NK-92 treated with Interleukin-12 subunit alpha and Interleukin-12 subunit beta, amount 100 ng/mL, for 24 hours (cell line): ENCODE measurements around the gene TANK.
A peak's percentile ranks its signal among the peaks of the same experiment; 100 is the strongest.
"Not testable (repeated sequence)": the region's sequence is repeated elsewhere in the genome, so short reads cannot be mapped to it uniquely, and the experiment has no call there.

Experiments used
- DNase-seq: peaks from one replicate; lab custom pipeline; 2025; lab: John Stamatoyannopoulos, UW

TANK gene, protein sequence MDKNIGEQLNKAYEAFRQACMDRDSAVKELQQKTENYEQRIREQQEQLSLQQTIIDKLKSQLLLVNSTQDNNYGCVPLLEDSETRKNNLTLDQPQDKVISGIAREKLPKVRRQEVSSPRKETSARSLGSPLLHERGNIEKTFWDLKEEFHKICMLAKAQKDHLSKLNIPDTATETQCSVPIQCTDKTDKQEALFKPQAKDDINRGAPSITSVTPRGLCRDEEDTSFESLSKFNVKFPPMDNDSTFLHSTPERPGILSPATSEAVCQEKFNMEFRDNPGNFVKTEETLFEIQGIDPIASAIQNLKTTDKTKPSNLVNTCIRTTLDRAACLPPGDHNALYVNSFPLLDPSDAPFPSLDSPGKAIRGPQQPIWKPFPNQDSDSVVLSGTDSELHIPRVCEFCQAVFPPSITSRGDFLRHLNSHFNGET

DNA sequence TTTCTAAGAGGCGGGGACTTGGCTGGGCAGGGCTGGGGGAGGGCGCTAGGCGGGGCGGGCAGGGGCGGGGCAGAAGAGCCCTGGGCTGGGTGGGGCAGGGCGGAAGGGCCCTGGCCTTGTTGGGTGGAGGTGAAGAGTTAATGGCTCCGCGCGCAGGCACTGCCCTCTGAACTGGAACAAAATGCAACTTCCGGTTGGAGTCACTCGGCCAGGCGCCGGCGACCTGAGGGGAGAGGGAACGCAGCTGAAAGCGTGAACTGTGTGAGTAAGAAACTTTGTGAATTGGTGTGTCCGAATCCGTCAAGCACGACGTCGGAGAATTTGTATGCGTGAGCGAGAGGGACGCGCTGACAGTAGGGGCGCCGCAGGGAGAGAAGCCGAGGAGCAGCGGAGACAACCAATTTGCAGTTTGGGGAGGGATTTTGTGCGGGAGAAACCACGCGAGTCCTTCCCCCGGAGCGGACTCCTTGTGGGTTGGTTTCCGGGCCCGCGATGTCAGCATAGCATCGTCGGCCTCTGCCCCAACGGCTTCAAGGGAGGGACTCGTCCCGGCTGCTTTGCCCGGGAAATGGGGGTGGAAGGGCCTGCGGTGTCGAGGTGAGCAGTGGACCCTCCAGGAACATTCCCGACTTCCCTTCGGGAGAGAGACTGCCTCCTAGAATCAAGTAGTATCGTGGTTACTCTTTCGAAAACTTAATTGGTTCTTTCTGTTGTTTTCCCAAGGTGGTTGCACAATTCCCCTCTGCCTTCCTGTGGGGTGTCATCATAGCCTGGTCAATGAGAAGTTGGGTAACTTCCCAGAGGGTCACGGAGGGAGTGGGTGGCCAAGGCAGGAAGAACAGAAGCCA lies at the start of gene TANK:
TSS of gene TANK (plus strand) at position 203 of the 848 bp plus-strand sequence. CDS start 19,235 bp downstream, outside the sequence.
- peak; percentile 94 for DNase-seq

DNA sequence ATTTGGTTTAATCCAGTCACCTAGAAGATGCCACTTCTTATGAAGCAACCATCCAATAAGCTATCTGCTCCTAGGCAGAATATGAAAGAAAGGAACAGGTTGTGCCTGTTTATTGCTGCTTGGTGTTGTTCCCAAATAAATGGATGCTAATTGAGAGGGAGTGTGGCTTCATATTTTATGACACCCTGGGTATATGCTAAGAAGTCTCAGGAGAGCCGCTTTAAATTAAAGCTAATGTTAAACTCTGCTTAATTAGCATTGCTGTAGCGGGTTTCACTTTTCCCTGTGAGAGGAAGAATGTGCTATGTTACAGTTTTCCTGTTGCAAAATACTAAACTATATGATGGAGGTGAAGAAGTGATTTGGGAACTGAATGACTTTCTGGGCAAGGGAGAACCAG lies 48.7 kb upstream of the TANK start:
- DNase-seq: no peak

DNA sequence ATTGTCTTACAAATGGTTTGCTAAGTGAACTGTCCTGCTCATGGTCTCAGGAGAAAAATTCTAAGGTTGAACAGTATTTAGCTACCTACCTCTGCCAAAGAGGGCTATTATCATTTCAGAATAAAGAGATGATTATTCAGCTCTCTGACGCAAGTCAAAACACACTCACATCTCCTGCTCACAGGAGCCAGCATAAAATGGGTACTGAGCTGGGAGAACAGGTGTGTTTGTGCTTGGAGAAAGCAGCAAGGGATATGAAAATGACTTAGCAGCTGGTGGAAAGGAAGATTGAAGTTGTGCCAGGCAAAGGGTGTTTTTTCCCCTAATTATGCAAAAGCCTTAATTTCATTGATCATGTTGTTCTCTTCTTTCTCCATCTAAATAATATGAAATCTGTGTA lies 47.3 kb upstream of the TANK start:
- DNase-seq: no peak

DNA sequence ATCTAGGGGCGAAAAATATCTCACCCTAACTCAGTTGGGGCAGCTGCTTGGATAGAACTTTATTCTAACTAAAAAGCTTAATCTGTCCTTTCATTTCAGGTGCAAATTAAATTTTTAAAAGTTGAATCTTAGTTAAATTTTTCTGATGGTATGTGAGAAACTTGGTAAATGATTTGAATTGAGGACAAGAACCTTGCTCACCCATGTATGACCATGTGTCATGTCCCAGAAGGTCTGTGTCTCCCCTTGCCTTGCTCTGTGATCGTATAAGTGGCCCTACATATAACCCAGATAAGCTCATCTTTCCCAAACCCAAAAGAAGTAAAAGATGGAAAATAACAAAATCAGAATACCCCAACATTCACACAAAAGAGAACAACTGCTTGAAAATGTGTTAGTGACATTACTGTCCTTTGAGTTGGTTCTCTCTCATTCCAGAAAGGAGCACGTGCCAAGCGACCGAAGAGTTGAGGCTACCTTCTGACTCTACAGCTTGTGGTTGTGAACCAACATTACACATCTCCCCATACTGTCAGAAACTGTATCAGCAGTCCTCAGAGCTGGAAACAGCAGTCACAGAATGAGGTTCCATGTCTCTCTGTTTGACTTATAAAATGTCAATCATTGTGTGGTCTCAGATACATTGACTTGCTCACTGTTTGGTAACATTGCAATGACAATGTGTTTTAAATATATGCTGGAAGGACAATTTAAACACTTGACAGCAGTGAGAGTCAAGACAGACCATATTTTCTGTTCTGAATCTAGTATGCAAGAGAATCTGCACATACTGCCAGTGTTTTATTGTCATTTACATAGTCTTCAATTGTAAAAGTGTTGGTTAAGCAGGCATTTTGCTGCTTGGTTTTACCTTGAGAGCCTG lies 46.3 kb upstream of the TANK start:
- no peak for DNase-seq

DNA sequence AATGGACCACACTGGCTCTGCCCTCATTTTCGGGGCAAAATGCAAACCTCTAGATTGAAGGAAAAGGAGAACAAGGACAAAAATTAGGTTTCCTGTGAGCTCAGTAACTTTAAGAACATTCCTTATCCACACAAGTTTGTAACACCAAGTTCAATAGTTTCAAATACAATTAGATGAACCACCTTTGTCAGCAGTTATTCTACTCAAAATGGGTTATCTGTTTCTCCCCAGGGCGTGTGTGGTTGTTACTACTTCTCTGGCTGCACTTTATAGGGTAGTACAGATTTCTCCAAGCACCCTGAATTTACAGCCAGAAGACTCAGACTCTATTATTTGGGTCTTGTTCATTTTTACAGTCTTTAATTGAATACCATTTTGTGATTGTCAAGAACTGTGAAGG lies 45.0 kb upstream of the TANK start:
- DNase-seq: no peak

DNA sequence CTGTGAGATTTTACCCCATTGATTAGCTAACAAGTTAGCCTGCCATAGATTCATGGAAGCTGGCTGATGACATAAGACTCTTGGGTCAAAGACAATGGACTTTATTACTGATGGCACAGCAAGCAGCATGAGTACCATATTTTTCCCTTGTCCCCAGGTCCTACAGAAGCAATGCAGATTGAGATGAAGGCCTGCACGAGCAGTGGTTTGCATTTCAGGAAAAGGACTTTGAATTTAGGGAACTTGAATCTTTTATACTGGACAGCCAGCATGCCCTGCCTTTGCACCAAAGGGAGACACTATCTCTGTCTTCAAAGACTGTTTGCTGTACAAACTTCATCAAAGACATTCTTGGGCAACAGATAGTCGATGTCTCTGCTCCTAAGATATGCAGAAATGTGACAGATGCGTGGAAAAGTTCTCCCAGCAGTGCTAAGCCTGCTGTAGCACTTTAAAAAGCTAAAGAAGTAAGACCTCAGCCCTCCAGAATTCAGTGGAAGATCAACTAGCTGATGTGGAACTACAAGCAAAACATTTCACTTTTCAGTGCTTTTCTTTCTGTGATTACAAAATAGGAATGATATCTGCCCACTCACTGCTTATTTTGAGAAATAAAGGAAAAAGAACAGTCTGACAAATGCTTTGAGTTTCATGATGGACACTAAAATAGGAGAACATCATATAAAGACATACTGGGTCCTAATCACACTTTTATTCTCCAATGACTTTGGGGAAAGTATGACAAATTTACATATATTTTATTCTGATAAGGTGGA lies 44.4 kb upstream of the TANK start:
- no peak for DNase-seq

DNA sequence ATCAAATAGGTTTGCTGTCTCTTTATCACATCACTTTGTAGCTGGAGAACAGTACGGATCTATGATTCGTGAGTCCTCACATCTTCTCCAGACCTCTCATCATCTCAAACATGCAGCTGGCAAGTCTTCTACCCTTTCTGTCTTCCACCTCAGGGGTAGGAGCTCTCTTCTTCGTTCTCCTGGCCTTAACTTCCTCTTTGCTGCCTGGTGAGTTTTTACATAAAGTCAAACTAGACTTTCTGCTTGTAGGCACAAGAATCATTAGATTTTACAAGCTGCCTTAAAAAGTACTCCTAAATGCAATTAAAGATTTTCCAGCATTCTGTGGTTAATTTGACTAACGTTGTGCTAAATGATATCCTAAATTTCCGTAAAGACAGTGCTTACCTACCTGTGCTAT lies 43.7 kb upstream of the TANK start:
- DNase-seq: no peak

DNA sequence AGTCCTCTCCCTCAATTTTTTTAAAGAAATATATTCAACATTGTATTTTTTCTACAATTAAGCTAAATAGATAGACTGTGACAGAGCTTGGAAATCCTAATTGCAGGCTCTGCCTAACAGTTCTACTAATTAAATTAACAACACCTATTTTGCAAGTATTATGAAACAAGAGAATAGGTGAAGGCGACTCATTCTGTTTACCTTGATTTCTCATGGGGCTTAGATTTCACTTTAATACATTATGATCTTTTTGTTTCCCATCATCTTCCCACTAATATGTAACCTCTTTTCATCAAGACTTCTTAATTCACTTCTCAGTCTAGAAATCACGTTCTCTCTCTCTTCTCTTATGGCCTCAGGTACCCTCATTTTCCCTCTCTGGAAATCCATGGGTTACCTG lies 42.7 kb upstream of the TANK start:
- DNase-seq: no peak

DNA sequence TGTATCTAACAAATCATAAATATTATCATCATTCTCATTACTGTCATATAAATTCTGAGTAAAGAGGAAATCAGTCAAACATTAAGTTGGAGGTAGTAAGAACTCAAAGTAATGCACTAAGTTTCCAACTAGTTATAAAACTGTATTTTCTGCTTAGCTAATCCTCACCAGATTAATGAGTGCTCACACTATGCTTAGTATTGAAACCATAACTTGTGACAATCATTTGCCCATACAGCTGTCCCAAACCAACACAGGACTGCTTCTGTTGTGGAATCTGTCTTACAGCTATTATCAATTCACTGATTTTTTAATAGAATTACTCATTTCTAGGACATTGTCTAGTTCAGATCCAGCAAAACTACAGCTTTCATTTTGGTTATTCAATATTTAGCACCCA lies 41.5 kb upstream of the TANK start:
- no peak for DNase-seq

DNA sequence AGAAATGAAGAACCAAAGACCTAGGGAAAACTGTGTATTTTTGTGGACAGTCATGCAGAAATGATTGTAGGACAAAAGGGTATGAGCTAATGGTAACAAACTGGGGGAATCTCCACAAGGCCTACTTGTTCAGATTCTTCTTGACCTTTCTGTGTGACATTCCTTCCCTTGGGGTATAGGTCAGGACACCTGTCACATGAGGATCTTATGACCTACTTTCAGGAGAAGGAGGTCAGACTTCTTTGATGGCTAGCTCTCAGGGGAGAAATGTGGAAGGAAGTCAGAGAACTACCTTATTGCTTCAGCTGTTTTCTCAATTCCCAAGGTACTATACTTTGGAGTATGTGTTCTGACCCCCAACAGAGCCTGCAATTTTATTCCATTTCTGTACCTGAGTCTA lies 40.7 kb upstream of the TANK start:
- DNase-seq: no peak

DNA sequence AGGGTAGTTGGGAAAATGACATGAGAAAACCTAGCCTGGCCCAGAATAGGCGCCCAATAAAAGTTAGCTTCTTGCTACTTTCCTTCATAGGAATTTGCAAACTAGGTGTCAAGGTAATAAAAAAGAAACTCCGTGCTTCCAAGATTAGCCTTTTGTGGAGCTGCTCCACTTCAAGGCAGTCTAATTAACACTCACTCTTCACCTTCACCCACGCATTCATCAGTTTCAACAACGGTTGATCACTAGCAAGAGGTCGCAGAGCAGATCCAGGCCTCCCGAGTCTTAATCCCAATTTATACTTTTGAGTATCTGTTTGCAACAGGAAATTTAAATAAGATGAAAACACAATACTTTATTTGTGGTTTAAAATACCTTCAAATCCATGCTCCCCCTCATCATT lies 39.5 kb upstream of the TANK start:
- no peak for DNase-seq

DNA sequence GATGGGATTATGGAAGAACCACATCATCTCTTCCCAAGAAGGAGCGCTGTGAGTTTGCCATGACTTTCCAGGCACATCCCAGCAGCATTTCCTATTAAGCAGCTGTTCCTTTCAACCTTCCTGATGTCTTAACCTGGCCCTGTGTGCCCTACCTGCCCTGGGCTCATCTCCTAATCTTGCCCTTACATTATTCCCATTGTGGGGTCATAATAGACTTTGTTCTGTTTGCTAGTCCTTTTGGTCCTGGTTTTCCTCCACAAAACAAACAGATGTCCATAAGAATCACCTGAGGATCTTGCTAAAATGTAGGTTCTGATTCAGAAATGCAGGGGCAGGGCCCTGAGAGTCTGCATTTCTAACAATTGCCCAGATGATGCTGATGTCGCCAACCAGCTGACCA lies 38.6 kb upstream of the TANK start:
- no peak for DNase-seq

DNA sequence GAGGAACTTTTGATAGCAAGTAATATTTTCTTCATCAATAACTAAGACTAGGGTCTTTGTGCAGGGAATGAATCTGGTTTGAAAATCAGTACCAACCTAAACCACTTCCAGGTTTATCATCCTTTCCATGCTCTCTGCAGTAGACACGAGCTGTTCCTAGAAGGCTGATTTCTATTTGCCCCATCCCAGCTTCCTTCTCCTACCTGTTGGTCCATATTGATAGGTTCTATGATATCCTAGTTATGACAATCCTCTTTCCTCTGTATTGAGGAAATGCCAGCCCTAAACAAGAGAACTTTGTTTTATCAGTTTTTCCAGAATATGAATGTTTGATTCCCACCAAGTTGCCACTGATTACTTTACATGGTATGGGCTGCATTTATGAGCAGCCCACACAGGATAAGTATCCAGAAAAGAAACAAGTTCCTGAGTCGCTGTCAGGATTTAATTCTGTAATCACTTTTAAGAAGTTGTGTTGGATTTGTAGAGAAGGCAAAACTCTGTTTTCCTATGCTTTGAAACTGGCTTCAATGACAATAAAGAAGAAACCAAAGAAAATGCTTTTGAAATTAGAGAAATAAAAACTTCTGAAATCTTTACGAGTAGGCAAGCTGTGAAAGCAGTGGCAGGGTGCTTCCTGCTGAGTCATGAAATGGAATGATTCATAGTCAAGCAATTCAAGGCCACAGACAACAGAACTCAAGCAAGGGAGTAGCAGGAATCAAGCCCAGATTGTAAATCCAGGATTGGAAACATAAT lies 37.3 kb upstream of the TANK start:
- DNase-seq: peak; percentile 41

DNA sequence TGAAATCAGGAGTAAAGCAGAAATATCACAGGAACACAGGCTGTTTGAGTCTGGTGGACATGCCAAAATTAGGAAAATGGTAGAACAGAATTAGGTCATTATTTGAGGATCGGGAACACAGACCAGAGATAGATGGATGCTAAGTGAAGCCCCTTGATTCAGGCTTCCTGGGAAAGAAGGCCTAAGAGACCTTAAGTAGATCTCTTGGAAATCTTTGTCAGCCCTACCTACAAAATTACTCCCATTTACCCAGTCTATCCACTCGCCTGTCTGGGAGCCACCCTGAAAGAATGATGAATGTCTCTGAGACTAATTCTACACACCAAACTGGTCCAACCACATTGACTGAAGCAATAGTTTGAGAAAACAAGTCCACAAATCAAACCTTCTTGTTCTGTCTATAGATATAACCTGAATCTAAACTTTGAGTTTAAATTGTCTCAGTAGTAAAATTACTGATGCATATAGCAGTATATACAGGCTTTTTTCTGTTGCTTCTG lies 36.6 kb upstream of the TANK start:
- no peak for DNase-seq

DNA sequence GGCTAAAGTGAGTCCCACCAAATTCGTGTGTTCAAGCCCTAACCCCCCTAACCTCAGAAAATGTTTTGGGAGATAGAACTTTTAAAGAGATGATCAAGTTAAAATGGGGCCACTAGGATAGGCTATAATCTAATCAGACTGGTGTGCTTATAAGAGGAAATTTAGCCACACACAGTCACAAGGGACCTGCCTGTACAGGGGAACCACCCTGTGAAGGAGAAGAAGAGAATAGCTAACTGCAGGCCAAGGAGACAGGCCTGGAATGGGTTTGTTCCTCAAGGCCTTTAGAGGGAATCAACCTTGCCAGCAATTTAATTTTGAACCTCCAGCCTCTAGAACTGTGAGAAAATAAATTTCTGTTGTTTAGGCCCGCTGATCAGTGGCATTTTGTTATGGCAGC lies 36.0 kb upstream of the TANK start:
- no peak for DNase-seq

DNA sequence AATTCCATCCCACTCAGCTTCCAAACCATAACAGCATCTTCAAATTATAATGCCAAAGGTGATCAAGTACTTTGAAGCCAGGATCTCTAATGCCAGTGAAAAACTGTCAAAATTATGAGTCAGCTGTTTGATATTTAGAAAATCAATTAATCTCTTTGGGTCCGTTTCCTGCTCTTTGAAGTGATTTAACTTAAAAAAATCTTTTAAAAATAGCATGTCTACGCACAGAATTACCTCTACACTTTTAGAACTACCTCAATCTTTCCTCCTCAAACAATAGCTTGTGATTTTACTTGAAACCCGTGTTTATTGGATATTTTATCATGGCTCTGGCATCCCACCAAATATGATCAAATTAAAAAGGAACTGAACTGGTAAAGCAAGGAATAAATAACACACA lies 31.3 kb upstream of the TANK start:
- no peak for DNase-seq

DNA sequence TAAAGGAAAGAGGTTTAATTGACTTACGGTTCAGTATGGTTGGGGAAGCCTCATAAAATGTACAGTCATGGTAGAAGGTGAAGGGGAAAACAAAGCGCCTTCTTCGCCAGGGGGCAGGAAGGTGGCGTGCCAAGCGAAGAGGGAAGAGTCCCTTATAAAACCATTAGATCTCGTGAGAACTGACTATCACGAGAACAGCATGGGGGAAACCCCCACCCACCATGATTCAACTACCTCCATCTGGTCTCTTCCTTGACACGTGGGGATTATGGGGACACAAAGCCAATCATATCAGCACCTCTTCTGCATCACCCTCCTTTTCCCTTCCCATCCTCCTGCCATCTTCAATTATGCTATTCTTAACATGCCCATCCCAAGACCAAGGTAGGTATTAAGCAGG lies 29.9 kb upstream of the TANK start:
- DNase-seq: no peak

DNA sequence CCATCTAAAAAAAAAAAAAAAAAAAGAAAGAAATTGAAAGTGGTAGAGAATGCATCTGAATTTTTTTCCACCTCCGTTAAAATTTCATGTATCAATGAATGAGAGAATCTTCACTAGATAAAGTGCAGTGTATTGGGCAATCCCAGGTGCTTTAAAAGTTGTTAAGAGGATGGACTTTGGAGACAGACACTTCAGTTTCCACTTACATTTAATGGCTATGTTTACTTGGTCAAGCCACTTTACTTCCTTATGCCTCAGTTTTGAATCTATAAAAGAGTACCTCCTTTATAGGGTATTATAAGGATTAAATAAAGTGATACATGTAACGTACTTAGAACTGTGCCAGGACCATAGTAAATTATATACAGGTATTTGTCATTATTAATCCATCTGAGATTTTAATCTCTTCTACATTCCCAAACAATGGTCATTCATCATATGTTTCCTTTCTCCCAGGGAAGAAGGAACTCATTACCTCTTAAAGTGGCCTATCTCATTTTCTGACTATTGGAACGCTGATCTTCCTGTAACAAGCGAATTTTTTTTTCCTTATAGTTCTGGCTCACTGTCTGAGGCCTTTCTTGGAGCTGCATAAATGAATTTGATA lies 29.1 kb upstream of the TANK start:
- no peak for DNase-seq

DNA sequence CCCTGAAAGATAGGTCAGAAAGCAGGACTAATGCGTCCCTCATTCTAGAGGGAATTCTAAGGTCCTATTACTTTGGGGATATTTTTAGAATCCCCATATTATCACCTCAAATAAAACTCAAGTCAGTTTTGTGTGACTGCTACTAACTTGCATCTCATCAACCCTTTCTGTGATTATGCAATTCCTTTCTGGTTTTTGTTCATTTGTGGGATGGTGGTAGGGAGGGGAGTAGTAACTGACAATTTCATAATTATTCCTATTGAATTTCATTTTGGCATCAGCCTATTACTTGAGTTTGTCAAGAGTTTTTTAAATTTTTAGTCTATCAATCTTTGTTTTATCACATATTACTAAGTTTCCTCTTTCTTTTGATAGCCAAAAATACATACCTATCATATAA lies 28.4 kb upstream of the TANK start:
- DNase-seq: no peak

DNA sequence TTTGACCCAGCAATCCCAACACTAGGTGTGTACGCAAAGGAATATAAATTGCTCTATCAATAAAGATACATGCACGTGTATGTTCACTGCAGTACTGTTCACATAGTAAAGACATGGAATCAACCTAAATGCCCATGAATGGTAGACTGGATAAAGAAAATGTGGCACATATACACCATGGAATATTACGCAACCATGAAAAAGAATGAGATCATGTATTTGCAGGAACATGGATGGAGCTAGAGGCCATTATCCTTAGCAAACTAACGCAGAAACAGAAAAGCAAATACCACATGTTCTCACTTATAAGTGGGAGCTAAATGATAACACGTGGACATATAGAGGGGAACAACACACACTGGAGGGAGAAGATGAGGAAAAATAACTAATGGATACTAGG lies 27.8 kb upstream of the TANK start:
- not testable (repeated sequence) for DNase-seq
